GM13977 (cell line): ENCODE measurements around the gene ACADVL.

Experiments used
- DNase-seq: peaks from one replicate; pipeline ENCODE4 v3.0.0; 2012; ENCODE audit warnings: low spot score
- CTCF ChIP-seq: IDR thresholded peaks from 2 replicates; pipeline ENCODE4 v1.5.1; 2012; ENCODE audit warnings: mild to moderate bottlenecking, control low read depth; ENCODE audit not compliant: insufficient read depth; ENCODE audit errors: extremely low read depth, missing control alignments
- in situ Hi-C: fragments of 300-500 bp; cut with MboI; formaldehyde crosslinking; loops from one replicate; pipeline ENCODE4 v1.12.0; 2022; ENCODE audit warnings: low sequenced_read_pairs, low pct_unique_long_range_greater_than_20kb, mixed read lengths, inconsistent platforms; ENCODE audit not compliant: unreplicated experiment

ACADVL gene

DNA sequence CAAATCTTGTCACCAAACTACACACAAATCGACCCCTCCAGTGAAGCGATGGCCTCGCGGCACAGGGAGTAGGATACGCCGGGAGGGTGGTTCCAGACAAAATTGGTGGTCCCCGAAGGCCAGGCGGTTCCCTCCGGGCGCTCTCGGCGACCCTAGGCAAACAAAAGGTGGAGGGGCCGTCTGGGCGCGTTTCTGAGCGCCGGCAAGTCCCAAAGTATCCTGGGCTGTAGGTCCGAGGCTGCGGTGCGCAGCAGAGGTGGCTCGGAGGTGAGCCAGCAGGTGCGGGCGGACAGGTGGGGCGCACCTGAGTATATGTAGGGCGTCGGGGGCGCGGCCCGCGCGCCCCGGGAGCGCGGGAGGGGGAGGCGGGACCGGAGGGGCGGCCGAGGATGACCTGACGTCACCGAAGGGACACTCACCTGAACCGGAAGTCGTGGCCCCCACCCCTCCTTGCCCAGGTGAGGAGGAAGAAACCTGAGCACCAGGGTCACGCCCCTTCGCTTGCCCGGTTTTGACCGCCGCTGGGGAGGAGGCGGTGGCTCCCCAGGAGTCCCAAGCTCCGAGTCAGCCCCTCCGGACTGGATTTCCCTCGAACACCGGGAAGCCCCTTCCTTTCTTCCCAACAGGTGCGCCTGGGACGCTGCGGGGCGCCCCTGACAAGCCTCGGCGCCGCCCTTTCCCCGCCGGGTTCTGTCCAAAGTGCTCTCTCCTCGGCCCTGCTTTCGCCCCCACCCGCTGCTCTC, 42.6 kb downstream of the ACADVL start, which contains the start of gene CLDN7:
TSS of gene CLDN7 (minus strand) at position 287 of the 743 bp plus-strand sequence. CDS start 435 bp downstream, outside the sequence.
- TF ChIP-seq CTCF: no peak
- DNase-seq: peak; percentile 39
- in situ Hi-C loops: no loop called here

- peak; percentile 38 for DNase-seq
- in situ Hi-C loops: no loop called here
- no peak for TF ChIP-seq CTCF
Measured at GRCh38 chr17:7262935-7263800, 43.4 kb downstream of the ACADVL start.

- no peak for TF ChIP-seq CTCF
- DNase-seq: no peak
- in situ Hi-C loops: no loop called here
Measured at GRCh38 chr17:7263801-7264078, 44.0 kb downstream of the ACADVL start.

DNA sequence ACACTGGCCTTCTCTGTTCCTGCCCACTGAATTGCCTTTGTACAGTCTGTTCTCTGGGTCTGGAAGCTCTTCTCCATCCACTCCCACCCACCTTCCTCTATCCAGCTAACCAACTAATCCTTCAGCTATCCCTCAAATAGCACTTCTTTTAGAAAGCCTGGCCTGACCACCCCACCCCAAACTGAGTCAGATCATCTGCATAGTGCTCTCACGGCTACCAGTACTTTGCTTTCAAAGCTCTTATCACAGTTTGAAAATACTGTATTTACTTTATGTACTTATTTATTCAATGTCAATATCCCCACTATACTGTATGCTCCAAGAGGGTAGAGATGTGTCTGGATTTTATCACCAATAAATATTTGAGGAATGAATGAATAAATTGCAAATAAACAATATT, 47.0 kb downstream of the ACADVL start:
- TF ChIP-seq CTCF: no peak
- in situ Hi-C loops: no loop called here
- DNase-seq: no peak
